D341Med (cell line): ENCODE data around the gene SPZ1.
"Not testable (repeated sequence)": the region's sequence is repeated elsewhere in the genome, so short reads cannot be mapped to it uniquely, and the experiment has no call there.

ENCODE experiments used
- DNase-seq: peaks from one replicate; pipeline ENCODE4 v3.0.0; 2012; ENCODE audit warnings: low spot score

The SPZ1 gene, protein sequence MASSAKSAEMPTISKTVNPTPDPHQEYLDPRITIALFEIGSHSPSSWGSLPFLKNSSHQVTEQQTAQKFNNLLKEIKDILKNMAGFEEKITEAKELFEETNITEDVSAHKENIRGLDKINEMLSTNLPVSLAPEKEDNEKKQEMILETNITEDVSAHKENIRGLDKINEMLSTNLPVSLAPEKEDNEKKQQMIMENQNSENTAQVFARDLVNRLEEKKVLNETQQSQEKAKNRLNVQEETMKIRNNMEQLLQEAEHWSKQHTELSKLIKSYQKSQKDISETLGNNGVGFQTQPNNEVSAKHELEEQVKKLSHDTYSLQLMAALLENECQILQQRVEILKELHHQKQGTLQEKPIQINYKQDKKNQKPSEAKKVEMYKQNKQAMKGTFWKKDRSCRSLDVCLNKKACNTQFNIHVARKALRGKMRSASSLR

DNA sequence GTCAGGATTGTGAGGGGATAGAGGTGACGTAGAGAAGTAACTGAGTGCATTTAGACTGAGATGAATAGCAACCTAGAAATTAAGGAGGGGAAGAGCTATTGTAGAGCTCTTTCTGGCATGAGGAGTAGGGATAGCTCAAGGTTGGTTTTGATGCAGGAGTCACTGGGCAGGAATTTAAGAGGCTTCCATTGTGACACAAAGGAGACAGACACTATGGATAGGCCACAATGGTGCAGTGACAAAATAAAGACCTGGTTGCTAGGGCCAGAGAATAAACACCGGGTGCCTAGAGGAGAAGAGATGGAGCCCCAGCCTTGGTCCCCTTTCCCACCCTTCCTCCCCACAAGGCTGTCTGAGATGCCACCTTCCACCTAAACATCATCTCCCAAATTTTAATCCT, at the start of gene SPZ1:
SPZ1 (plus strand) TSS at position 301 of the 400 bp plus-strand sequence. CDS start 214 bp downstream, outside the sequence.
- no peak for DNase-seq

DNA sequence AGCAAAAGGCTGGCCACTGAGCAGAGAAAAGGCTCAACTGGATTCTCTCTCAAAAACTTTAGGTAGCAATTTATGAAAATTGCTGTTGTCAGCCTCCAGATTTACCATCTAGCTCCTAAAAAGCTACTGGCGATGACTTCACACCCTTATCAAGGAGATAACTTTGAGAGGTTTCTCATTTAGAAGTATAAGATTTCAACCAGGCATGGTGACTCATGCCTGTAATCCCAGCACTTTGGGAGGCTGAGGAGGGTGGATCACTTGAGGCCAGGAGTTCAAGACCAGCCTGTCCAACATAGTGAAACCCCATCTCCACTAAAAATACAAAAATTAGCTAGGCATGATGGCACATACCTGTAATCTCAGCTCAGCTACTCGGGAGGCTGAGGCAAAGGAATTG, 49.3 kb upstream of the SPZ1 start:
- not testable (repeated sequence) for DNase-seq

DNA sequence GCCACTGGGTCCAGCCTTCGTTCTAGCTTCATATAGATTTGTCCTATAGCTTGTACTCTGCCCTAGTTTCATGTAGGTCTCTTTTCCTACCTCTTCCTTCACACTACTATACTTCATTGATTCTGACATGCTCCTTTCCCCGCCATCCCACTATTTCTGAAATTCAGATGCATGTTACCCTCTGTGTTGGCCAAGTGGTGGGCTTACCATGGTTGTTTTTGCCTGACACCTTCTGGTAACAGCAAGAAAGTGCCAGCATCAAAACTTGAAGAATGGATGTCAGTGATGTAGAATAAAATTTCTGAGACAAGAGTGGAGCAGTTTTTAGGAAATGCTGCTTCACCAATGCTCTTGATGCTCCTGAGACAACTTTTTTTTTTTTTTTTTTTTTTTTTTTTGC, 44.5 kb upstream of the SPZ1 start:
- DNase-seq, result peak; percentile 47

DNA sequence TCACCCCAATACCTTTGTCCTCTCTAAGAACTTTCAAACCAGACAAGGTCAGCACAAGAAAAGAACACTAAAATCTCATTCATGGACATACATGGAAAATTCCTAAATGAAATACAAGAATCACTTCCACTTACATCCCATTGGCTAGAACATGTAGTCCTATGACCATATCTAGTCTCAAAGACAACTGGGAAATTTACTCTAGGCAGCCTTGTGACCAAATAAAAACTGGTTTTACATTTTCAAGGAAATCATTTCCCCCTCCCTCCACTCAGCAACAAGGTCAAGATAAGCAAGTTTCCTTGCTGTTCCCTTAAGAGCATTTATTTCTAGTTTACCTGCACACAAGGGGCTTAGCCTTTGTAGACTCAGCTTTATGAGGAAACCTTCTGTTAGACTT, 43.6 kb upstream of the SPZ1 start:
- DNase-seq, result no peak

DNA sequence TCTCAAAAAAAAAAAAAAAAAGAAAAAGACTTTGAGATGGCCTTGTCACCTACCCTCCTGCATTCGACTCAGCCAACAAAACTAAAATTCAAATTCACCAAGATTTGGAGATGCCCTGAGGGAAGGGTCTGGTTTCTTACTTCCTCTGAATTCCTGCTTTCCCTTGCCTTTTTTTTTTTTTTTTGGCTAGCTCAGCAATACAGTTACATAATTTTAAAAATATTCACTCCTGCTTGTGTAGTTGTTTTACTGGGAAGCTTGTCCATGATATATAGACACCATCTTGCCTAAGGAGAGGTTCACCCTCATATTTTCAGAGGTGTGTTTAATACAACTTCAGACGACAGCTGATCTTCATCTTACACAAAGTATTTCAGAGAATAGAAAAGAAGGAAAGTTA, 42.6 kb upstream of the SPZ1 start:
- no peak for DNase-seq

DNA sequence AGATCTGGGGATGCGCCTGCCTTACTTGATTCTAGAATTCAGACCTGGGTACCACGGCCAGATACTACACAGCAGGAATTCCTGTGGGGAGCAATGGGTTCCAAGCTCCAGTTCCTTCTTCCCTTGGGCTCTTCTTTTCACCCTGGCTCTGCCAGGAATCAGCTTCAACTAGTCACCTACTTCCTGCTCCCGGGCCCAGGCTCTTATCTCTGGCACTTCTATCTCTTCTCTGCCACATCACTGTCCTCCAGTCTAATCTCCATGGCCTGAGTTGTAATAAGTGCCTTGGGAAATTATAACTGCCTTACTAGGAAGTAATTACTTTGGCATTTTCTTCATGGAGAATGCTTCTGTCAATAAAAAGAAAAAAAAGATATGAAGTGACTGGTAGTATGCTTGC, 37.7 kb upstream of the SPZ1 start:
- no peak for DNase-seq

DNA sequence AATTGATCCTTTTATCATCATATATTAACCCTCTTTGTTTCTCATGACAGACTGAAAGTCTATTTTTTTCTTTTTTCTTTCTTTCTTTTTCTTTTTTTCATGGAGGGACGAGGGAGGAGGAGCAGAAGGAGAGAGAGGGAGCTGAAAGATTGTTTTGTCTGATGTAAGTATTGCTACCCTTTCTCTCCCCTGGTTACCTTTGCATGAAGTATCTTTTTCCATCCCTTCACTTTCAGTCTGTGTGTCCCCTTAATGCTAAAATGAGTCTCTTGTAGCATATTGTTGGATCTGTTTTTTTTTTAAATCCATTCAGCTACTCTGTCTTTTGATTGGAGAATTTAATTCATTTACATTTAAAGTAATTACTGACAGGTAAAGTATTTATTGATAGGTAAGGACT, 36.4 kb upstream of the SPZ1 start:
- no peak for DNase-seq

DNA sequence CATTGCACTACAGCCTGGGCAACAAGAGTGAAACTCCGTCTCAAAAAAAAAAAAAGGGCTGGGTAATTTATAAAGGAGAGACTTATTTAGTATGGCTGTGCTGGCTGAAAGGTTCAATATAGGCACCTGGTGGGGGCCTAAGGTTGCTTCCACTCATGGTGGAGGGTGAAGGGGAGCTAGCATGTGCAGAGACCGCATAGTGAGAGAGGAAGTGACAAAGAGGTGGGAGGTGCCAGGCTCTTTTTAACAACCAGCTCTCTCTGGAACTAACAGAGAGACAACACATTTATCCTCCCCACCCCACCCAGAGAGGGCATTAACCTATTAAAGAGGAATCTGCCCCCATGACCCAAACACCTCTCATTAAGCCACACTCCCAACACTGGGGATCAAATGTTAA, 35.1 kb upstream of the SPZ1 start:
- DNase-seq, result no peak

DNA sequence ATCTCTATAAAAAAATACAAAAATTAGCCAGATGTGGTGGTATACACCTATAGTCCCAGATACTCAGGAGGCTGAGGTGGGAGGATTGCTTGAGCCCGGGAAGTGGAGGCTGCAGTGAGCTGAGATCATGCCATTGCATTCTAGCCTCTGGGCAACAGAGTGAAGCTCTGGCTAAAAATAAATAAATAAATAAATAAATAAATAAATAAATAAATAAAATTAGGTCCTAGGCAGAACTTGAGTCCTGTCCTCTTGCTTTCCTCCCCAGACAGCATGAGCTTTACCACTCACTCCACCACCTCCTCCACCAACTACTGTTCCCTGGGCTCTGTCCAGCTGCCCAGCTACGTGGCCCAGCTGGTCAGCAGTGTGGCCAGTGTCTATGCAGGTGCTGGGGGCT, 31.6 kb upstream of the SPZ1 start:
- DNase-seq, result no peak

DNA sequence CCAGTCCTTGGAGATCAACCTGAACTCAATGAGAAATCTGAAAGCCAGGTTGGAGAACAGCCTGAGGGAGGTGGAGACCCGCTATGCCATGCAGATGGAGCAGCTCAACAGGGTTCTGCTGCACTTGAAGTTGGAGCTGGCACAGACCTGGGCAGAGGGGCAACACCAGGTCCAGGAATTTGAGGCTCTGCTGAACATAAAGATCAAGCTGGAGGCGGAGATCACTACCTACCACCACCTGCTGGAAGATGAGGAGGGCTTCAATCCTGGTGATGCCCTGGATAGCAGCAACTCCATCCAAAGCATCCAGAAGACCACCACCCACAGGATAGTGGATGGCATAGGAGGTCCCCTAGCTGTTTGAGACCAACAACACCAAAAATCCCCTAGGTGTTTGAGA, 30.5 kb upstream of the SPZ1 start:
- DNase-seq, result no peak

DNA sequence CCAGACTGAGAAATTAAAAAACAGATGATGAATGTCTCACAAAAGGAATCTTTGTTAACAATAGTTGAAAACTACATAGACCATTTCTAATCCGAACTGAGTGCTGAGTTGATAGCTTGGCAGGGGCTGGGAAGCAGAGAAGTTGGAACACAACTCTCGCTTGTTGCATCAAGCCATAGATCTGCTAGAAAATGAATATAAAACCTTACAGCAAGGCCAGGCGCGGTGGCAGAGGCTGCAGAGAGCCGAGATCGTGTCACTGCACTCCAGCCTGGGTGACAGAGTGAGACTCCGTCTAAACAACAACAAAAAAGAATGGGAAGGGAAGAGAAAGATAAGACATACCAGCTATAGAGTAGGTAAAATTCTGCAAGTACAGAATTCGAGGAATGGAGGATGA, 28.0 kb upstream of the SPZ1 start:
- DNase-seq, result no peak

DNA sequence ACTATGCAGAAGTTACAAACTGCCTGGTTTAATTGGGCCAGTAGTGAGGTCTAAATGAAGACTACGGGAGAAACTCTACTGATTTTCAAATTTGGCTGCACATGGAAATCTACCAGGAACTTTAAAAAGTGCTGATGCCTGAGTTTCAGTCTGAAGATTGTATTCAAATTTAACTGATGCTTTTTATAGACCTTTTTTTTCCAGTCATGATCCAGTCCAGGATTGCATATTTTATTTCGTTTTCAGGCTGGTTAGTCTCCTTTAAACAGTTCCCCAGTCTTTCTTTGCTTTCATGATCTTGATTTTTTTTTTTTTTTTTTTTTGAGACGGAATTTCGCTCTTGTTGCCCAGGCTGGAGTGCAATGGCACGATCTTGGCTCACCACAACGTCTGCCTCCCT, 23.7 kb upstream of the SPZ1 start:
- DNase-seq, result no peak

DNA sequence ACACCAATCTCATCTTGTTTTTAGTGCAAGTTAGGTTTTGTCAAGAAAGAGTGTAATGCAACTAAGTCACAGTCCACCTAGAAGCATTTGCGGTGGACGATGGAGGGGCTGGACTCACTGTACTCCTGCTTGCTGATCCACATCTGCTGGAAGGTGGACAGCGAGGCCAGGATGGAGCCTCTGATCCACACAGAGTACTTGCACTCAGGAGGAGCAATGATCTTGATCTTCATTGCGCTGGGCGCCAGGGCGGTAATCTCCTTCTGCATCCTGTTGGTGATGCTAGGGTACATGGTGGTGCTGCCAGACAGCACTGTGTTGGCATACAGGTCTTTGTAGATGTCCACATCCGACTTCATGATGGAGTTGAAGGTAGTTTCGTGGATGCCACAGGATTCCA, 20.2 kb upstream of the SPZ1 start:
- no peak for DNase-seq

DNA sequence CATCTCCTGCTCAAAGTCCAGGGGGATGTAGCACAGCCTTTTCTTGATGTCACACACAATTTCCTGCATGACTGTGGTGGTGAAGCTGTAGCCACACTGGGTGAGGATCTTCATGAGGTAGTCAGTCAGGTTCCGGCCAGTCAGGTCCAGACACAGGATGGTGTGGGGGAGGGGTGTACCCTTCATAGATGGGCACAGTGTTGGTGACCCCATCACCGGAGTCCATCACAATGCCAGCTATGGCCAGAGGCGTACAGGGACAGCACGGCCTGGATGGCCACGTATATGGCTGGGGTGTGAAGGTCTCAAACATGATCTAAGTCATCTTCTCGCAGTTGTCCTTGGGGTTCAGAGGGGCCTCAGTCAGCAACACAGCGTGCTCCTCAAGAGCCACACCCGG, 19.7 kb upstream of the SPZ1 start:
- no peak for DNase-seq

DNA sequence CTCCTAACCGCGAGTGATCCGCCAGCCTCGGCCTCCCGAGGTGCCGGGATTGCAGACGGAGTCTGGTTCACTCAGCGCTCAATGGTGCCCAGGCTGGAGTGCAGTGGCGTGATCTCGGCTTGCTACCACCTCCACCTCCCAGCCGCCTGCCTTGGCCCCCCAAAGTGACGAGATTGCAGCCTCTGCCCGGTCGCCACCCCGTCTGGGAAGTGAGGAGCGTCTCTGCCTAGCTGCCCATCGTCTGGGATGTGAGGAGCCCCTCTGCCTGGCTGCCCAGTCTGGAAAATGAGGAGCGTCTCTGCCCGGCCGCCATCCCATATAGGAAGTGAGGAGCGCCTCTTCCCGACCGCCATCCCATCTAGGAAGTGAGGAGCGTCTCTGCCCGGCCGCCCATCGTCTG, 19.0 kb upstream of the SPZ1 start:
- DNase-seq, result not testable (repeated sequence)

DNA sequence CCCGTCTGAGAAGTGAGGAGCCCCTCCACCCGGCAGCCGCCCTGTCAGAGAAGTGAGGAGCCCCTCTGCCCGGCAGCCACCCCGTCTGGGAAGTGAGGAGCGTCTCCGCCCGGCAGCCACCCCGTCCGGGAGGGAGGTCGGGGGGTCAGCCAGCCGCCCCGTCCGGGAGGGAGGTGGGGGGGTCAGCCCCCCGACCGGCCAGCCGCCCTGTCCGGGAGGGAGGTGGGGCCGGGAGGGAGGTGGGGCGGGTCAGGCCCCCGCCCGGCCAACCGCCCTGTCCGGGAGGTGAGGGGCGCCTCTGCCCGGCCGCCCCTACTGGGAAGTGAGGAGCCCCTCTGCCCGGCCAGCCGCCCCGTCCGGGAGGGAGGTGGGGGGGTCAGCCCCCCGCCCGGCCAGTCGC, 18.5 kb upstream of the SPZ1 start:
- DNase-seq, result not testable (repeated sequence)

DNA sequence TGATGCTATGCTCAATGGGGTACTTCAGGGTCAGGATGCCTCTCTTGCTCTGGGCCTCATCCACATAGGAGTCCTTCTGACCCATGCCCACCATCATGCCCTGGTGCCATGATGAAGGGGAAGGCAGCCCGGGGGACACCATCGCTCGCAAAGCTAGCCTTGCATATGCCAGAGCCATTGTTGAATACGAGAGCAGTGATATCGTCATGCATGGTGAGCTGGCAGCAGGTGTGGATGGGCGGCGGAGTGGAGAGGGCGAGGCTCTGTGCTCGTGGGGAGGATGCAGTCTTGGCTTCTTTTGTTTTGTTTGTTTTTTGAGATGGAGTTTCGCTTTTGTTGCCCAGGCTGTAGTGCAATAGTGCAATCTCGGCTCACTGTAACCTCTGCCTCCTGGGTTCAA, 17.2 kb upstream of the SPZ1 start:
- DNase-seq, result no peak

DNA sequence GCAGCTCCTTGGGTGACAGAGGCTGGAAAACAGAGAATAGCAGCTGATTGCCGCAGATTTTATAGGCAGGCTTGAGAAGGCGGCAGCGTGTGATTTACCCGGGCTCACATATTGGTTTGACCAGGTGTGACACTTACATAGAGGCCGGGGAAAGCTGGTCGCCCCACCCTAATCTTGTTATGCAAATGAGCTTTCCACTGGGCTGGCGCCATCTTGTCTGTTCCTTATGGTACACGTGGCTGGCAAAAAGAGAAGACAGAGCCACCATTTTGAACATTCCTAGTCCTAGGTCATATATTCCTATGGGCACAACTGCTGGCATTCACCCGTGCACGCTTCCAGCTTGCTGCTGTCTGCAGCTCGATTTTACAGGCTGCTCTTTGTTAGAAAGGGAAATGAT, 11.3 kb upstream of the SPZ1 start:
- DNase-seq, result no peak

DNA sequence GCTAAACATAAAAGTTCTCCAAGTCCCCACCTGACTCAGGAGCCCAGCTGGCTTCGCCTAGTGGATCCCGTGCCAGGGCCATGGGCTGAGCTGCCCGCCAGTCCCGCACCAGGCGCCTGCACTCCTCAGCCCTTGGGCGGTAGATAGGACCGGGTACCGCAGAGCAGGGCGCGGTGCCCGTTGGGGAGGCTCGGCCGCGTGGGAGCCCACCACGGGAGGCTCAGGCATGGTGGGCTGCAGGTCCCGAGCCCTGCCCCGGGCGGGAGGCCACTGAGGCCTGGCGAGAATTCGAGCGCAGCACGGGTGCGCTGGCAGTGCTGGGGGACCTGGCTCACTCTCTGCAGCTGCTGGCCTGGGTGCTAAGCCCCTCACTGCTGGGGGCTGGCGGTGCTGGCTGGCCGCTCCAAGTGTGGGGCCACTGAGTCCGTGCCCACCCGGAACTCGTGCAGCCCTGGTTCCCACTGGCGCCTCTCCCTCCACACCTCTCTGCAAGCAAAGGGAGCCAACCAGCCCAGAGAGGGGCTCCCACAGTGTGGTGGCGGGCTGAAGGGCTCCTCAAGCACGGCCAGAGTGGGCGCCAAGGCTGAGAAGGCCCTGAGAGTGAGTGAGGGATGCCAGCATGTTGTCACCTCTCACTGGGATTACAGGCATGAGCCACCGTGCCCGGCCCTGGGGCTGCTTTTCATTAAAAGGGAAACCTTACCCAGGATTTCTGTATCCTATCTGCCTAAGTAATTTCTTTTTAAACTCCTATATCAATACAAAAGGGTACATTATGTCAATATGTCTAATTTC, 9.7 kb upstream of the SPZ1 start:
- DNase-seq, result no peak

DNA sequence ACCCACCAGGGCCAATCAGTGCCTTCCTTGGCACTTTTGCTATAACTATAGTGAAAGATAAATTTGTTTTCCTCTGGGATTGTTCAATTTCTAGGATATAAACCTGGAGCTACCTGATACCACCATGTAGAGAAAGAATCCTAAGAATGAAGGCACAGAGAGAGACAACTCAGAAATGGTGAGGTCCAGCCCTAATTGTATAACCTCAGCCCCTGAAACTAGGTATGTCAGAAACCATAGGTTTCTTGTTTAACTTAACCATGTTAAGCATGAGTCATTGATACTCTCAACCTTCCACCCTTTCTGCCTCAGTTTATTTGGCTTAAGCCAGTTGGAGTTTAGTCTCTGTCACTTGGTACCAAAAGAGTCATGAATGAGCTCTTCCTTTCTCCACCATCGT, 4.6 kb upstream of the SPZ1 start:
- DNase-seq, result no peak

DNA sequence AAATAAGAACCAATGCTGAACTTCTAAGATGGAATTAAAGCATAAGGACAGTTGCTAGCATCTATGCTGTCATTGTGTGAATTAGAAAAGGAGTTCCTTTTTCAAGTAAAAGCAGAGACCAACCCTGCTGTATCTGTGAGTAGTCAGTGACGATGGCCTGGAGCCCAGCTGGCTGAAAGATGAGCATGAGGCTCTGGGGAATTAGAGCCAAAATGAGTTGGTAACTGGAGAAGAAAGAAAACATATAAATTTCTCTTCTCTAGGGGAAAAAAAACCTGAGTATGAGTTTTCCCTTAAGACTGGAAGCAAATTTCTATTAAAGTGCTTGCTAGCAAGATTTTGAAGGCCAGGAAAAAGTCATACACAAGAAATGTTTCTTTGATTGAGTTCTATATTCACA, 1.6 kb upstream of the SPZ1 start:
- DNase-seq, result no peak

DNA sequence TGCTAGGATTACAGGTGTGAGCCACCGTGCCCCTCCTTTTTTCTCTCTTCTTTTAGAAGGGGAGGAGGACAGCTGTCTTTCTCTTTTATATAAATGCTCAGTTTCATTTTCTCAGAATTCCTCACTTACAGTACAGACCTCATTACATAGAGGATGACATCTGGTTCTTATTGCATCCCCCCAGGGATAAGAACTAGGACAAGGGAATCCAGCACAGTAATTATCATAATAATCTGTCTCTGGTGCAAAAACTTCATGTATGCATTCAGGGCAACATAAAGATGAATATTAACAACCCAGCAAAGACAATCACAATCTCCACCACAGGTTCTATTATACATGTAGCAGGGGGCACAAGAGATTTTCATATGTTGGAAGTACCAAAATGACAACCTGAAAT, 5.1 kb downstream of the SPZ1 start:
- no peak for DNase-seq

DNA sequence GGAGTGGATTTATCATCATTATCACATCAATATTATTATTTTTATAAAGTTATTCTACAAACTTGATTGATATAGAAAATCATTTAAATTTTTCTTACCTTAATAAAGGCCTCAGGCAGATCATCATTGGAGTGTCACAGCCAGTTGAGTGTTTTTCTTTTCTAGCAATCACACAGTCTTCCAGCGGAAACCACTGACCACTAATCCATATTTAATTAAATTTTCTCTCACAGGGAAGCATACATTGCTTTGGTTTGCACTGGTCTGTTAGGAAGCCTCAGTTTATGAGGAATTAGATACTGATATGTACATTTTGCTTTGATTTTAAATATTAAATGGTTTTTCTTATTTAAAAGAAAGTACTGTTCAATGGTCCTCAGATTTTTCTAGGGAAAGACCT, 6.7 kb downstream of the SPZ1 start:
- DNase-seq, result no peak

DNA sequence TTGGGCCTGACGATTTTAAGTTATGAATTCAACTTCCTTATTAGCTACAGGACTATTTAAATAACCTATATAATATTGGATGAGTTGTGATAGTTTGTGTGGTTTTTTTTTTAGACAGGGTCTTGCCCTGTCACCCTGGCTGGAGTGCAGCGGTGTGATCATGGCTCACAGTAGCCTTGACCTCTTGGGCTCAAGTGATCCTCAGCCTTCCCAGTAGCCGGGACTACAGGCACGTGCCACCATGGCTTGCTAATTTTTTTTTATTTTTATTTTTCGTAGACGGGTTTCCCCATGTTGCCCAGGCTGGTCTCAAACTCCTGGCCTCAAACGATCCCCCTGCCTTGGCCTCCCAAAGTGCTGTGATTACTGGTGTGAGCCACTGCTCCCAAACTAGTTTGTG, 17.6 kb downstream of the SPZ1 start:
- no peak for DNase-seq
